Loucy (cell line): ENCODE data around the gene ZNF850.
A peak's percentile ranks its signal among the peaks of the same experiment; 100 is the strongest.
"Not testable (repeated sequence)": the region's sequence is repeated elsewhere in the genome, so short reads cannot be mapped to it uniquely, and the experiment has no call there.

Experiments used
- H2AFZ ChIP-seq: fragments of 200-600 bp; sonication (generic); 2 replicates; pipeline ENCODE4 v1.6.0; 2016; ENCODE audit warnings: antibody characterized with exemption, mild to moderate bottlenecking, low read length, moderate library complexity
- H3F3A ChIP-seq: fragments of 200-600 bp; 2 replicates; pipeline ENCODE4 v1.6.0; 2016; ENCODE audit warnings: antibody characterized with exemption, low read depth, mild to moderate bottlenecking
- H3K27me3 ChIP-seq: fragments of 200-600 bp; sonication (generic); 2 replicates; pipeline ENCODE4 v1.6.1; 2014; ENCODE audit warnings: low read length, mild to moderate bottlenecking; ENCODE audit not compliant: insufficient read depth, poor library complexity, severe bottlenecking
- H3K36me3 ChIP-seq: fragments of 200-600 bp; sonication (generic); 2 replicates; pipeline ENCODE4 v1.6.1; 2016; ENCODE audit warnings: low read length; ENCODE audit not compliant: insufficient read depth
- H3K4me1 ChIP-seq: fragments of 200-600 bp; sonication (generic); 2 replicates; pipeline ENCODE4 v1.5.1; 2014; ENCODE audit warnings: low read length, mild to moderate bottlenecking; ENCODE audit not compliant: insufficient read depth, poor library complexity, severe bottlenecking
- H3K4me2 ChIP-seq: fragments of 200-600 bp; sonication (generic); 2 replicates; pipeline ENCODE4 v1.6.0; 2014; ENCODE audit warnings: antibody characterized with exemption, low read length, low read depth, mild to moderate bottlenecking; ENCODE audit not compliant: poor library complexity, severe bottlenecking
- H3K4me3 ChIP-seq: fragments of 200-600 bp; sonication (generic); 2 replicates; pipeline ENCODE4 v1.5.1; 2014; ENCODE audit warnings: low read length, mild to moderate bottlenecking, mixed read lengths; ENCODE audit not compliant: poor library complexity, severe bottlenecking
- H3K79me2 ChIP-seq: fragments of 200-600 bp; sonication (generic); 2 replicates; pipeline ENCODE4 v1.6.1; 2014; ENCODE audit warnings: low read length; ENCODE audit not compliant: insufficient read depth
- H3K9ac ChIP-seq: fragments of 200-600 bp; sonication (generic); 2 replicates; pipeline ENCODE4 v1.6.0; 2014; ENCODE audit warnings: mild to moderate bottlenecking, low read depth, low read length, moderate library complexity; ENCODE audit not compliant: poor library complexity, severe bottlenecking
- H3K9me2 ChIP-seq: fragments of 200-600 bp; sonication (generic); replicated peaks from 2 replicates; pipeline ENCODE4 v1.6.1; 2016; ENCODE audit warnings: low read depth, low read length, mixed read lengths
- H3K9me3 ChIP-seq: fragments of 200-600 bp; sonication (generic); 2 replicates; pipeline ENCODE4 v1.6.1; 2014; ENCODE audit warnings: mild to moderate bottlenecking, antibody characterized with exemption, low read length, low read depth; ENCODE audit not compliant: insufficient read depth
- H4K20me1 ChIP-seq: fragments of 200-600 bp; sonication (generic); 2 replicates; pipeline ENCODE4 v1.6.0; 2014; ENCODE audit warnings: antibody characterized with exemption, low read length, mild to moderate bottlenecking; ENCODE audit not compliant: insufficient read depth, poor library complexity, severe bottlenecking
- CTCF ChIP-seq: fragments of 200-600 bp; sonication (generic); conservative IDR thresholded peaks from 2 replicates; pipeline ENCODE4 v1.5.1; 2014; ENCODE audit warnings: mild to moderate bottlenecking, antibody characterized with exemption, low read length
- EZH2phosphoT487 ChIP-seq: fragments of 200-600 bp; IDR thresholded peaks from 2 replicates; pipeline ENCODE4 v1.6.1; 2018; ENCODE audit warnings: antibody characterized with exemption, mild to moderate bottlenecking, moderate library complexity, borderline replicate concordance

Gene ZNF850

GRCh38 chr19:36796714-36796992 is 24.0 kb upstream of the ZNF850 start:
- H3K36me3 ChIP-seq: no peaks in the 10 kb centered on the region
- H3K27me3 ChIP-seq: no peaks in the 10 kb centered on the region
- H3K4me2 ChIP-seq: no peak overlapping the region
- H3K4me3 ChIP-seq: no peak overlapping the region
- no peak overlapping the region for H3K9ac ChIP-seq
- H4K20me1 ChIP-seq: no peaks in the 10 kb centered on the region
- H3K4me1 ChIP-seq: no peaks in the 10 kb centered on the region
- TF ChIP-seq EZH2phosphoT487 (no peak), CTCF (no peak)
- peaks cover 7% of the 10 kb centered on the region; the same call in 1 of the 2 replicates for H3K9me3 ChIP-seq
- H3K79me2 ChIP-seq: no peaks in the 10 kb centered on the region
- H3F3A ChIP-seq: no peaks in the 10 kb centered on the region
- H3K9me2 ChIP-seq: no peaks in the 10 kb centered on the region
- no peak overlapping the region for H2AFZ ChIP-seq

- not testable (repeated sequence) for H3K4me3 ChIP-seq, H3K36me3 ChIP-seq, H3F3A ChIP-seq, H3K9ac ChIP-seq, H2AFZ ChIP-seq, H3K4me2 ChIP-seq, H3K27me3 ChIP-seq, H3K9me2 ChIP-seq, H3K9me3 ChIP-seq, H4K20me1 ChIP-seq, H3K79me2 ChIP-seq, H3K4me1 ChIP-seq
These were observed 19.0 kb upstream of the ZNF850 start for GRCh38 chr19:36791420-36792141.

GRCh38 chr19:36775768-36776167 is 3.2 kb upstream of the ZNF850 start:
- H3K4me2 ChIP-seq: no peak overlapping the region
- TF ChIP-seq EZH2phosphoT487 (no peak), CTCF (no peak)
- H3K36me3 ChIP-seq: no peaks in the 10 kb centered on the region; the same call in 1 of the 2 replicates
- H3K9me3 ChIP-seq: peaks cover 4% of the 10 kb centered on the region; the same call in 1 of the 2 replicates
- H3F3A ChIP-seq: no peaks in the 10 kb centered on the region
- no peak overlapping the region for H3K4me3 ChIP-seq
- H3K27me3 ChIP-seq: peaks cover 7% of the 10 kb centered on the region
- no peaks in the 10 kb centered on the region for H3K9me2 ChIP-seq
- H3K9ac ChIP-seq: no peak overlapping the region
- peaks cover 22% of the 10 kb centered on the region for H3K79me2 ChIP-seq
- no peak overlapping the region for H2AFZ ChIP-seq
- H4K20me1 ChIP-seq: peaks cover 4% of the 10 kb centered on the region
- H3K4me1 ChIP-seq: peaks cover 7% of the 10 kb centered on the region

- Histone ChIP-seq H2AFZ (peak overlapping the region; percentile 98), H3K4me3 (peak overlapping the region; percentile 99), H3K36me3 (peaks cover 6% of the 10 kb centered on the region; the same call in 1 of the 2 replicates), H3K4me1 (peaks cover 7% of the 10 kb centered on the region), H3K27me3 (peaks cover 7% of the 10 kb centered on the region), H3K4me2 (peak overlapping the region; percentile 91), H3K9me3 (peaks cover 7% of the 10 kb centered on the region; the same call in 1 of the 2 replicates), H3K9ac (peak overlapping the region; percentile 100), H3K79me2 (peaks cover 48% of the 10 kb centered on the region), H3F3A (no peaks in the 10 kb centered on the region), H4K20me1 (peaks cover 6% of the 10 kb centered on the region), H3K9me2 (no peaks in the 10 kb centered on the region)
- TF ChIP-seq EZH2phosphoT487 (no peak), CTCF (no peak)
These were observed 594 bp upstream of the ZNF850 start for GRCh38 chr19:36773223-36773579.
